GM12892 (cell line): ENCODE results near the gene M6PR.

Experiments used
- POLR2A ChIP-seq: IDR thresholded peaks from 2 replicates; pipeline ENCODE4 v1.6.1; 2011; ENCODE audit warnings: low read depth, low read length, control low read depth
- POLR2AphosphoS5 ChIP-seq: IDR thresholded peaks from 2 replicates; pipeline ENCODE4 v1.6.1; 2011; ENCODE audit warnings: low read depth, low read length, control low read depth
- TAF1 ChIP-seq: IDR thresholded peaks from 2 replicates; pipeline ENCODE4 v1.6.1; 2011; ENCODE audit warnings: low read depth, mild to moderate bottlenecking, control low read depth, low read length, borderline replicate concordance

DNA sequence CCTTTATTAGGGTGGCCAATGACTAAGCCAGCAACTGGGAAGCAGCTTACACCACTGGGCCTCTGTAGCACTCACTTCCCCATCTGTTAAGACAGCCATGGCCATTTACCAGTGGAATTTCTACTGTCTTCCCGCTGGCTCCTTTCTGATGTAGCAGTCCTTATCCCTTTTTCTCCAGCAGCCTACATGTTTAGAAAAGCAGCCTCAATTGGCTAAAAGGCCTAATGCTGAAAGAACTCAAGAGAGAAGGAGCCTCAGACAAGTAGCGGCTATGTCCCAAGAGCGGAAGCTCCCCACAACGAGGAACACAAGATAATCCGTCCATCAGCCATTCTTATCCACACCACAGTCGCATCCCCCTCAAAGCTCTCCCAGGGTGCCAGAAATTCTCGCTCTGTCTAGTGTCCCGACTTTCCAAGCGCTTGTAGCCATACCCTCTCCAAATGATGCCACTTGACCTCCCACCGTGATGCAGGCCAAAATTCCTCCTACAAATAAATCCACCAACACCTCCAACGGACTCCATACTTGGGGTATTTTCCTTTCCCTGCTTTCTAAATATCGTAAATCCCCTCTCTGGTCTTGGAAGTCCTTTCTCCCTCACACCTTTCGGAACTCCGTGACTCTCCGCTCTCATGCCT, 624 bp downstream of the M6PR start:
- no peak for TF ChIP-seq POLR2A
- TF ChIP-seq TAF1 = no peak
- no peak for TF ChIP-seq POLR2AphosphoS5
